T47D (cell line): ENCODE results near the gene PNPLA5.
A peak's percentile ranks its signal among the peaks of the same experiment; 100 is the strongest.
"Not testable (repeated sequence)": the region's sequence is repeated elsewhere in the genome, so short reads cannot be mapped to it uniquely, and the experiment has no call there.

Experiments
- DNase-seq, 2 experiments: peaks; one replicate each; pipeline versions ENCODE4 v3.0.0 to v3.0.0-alpha.2; 2011 to 2012; ENCODE audit warnings: low read depth in 1 of 2, low spot score in 1 of 2
- JUND ChIP-seq: IDR thresholded peaks from 2 replicates; pipeline ENCODE4 v1.6.1; 2012; ENCODE audit warnings: low read depth
- in situ Hi-C: cut with HindIII; loops from 2 replicates; pipeline ENCODE4 v1.10.0; 2016; ENCODE audit warnings: low sequenced_read_pairs, low pct_unique_long_range_greater_than_20kb

Gene PNPLA5

DNA sequence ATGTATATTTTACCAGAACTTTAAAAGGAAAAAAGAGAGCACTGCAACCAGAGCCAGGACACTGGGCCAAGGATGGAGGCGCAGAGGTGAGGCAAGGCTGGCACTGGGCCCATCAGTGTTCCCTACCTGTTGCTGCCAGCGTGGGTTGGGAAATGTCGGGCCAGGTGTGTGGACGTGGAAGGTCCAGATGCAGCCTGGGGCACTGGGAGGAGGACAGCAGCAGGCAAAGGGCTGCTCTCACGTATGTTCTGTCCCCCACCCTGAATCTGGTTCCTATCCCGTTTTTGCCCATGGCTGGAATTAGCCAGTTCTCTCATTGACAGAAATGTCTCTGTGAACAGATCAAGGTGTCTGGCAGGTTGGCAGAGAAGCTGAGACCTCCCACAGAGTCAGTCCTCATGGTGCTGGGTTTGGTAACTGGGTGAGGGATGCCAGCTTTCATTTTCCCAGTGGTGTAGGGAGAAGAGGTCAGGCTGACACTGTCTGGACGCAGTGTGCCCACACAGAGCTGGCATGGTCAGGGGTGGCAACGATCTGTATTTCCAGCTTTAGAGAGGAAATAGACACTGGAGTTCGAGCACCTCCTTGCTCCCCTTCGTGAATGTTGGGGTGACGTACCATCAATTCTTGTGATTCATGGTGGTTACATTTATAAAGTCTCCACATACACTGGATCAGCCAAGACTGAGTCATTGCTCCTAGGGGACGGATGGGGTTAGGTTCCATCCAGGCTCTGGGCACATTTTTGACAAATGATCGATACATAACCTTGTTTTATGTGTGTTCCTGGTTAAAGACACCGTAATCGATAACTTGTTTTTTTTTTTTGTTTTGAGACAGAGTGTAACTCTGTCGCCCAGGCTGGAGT is 27.5 kb upstream of the PNPLA5 start:
- in situ Hi-C loops = no loop called here
- peak in 1 of 2 experiments; percentile 61 for DNase-seq
- TF ChIP-seq JUND = no peak

- no peak for DNase-seq
- in situ Hi-C loops = no loop called here
- TF ChIP-seq JUND = no peak
Measured at GRCh38 chr22:43917521-43917920, 25.7 kb upstream of the PNPLA5 start.

DNA sequence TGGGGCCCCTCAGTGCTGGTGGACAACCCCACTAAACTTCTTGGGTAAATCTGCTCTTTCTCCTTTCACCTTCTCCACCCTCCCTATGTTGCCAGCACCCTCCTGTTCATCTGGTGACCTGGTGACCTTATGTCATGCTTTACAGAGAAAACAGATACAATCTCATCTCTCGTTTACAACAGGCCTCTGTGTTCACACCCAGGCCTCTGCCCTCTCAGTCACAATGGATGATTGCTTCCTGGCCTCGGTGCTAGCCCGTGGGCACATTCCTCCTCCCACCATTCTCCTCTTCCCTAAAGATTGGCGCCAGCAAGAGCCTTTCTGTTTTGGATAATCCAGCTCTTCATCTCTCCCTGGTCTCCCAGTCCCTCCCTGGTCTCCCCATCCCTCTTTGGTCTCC is 19.5 kb upstream of the PNPLA5 start:
- in situ Hi-C loops = no loop called here
- no peak for TF ChIP-seq JUND
- no peak for DNase-seq

DNA sequence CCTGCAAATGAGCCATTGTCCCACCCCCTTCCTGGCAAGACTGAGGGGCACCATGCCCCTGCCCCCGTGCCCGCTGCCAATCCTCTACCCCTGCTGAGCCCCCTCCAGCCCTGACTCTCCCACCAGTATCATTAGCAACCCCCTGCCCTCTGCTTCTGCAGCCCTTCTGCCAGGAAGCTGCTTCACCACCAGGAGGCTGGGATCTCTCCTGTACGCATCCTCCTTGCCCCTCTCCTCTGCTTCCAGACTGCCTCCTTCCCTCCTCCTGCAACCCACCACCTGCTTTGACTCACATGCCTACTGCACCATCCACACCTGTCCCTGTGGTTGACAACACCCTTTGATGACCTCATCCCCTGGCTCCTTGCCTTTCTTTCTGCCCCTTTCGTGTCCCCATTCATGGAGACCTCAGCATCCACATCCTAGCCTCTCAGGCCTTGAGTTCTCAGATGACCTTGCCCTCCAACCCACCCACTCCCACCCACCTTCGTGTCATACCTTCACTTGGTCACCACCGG is 18.4 kb upstream of the PNPLA5 start:
- DNase-seq = no peak
- in situ Hi-C loops = no loop called here
- TF ChIP-seq JUND = no peak

- no peak for DNase-seq
- no peak for TF ChIP-seq JUND
- in situ Hi-C loops = no loop called here
Measured at GRCh38 chr22:43909708-43910107, 17.9 kb upstream of the PNPLA5 start.

DNA sequence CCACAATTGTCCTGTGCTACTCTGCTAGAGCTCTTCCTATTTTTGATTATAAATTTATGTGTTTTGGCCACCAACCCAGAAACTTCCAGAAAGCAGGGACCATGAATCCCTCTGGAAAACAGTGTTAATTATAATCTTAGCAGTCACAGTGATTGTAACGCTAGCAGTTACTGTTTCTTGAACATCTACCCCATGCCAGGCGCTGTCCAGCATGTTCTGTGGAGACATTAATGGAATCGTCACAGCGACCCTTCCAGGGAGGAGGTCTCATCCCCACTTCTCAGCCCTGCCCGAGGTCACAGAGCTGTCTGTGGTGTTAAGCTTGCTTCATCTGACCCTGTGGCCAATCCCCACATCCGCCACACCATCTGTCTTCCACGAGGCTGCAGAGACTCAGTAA is 13.9 kb upstream of the PNPLA5 start:
- in situ Hi-C loops = no loop called here

GRCh38 chr22:43904412-43904811 is 12.6 kb upstream of the PNPLA5 start:
- DNase-seq, in situ Hi-C loops: not testable (repeated sequence)

More for the DNA sequence above, 13.9 kb upstream of the PNPLA5 start:
- DNase-seq = no peak
- no peak for TF ChIP-seq JUND

GRCh38 chr22:43903033-43903432 is 11.2 kb upstream of the PNPLA5 start:
- DNase-seq, in situ Hi-C loops: not testable (repeated sequence)

DNA sequence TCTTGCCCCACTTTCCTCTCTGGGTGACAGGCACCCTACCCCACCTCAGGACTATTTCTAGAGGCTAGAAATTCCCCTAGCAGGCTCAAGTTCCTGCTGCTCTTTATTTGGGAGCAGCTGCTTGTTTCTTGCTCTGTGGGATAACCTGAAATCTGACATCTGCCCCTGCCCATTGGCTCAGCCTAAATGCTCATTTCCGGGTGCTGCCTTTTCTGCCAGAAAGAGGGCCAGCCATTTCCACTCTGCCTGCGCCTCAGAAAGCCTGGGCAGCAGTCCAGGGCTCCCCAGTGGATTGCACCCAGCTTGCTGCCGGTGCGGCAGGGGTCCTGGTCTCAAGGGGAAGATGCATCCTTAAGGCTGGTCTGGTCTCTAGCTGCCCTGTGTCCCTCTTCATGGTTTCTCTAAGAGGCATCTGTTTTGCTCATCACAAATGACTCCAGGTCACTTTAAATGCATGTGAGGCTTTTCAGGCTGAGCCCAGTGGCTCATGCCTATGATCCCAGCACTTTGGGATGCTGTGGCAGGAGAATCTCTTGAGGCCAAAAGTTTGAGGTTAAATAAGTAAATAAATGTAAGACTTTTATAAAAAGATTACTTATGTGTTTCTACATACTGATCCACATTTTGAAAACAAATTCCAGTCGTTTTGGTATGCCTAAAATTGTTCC is 10.3 kb upstream of the PNPLA5 start:
- DNase-seq = no peak
- in situ Hi-C loops = no loop called here
- TF ChIP-seq JUND = no peak

DNA sequence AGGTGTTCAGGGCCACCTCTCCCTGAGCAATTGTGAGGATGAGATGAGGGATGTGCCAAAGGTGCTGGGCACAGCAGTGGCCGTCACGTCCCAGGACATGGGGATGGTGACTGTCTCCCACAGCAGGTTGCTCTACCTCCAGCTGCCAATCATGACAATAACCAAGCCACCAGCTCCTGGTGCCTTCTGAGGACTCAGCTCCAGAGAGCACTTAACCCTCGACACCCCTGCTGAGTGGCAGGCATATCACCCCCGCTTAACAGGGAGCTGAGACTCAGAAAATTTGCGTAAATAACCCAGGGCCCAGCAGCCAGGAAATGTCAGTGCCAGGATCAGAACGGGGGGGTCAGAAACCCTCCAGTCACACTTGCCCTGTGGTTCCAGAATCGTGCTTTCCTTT is 8.4 kb upstream of the PNPLA5 start:
- no peak for TF ChIP-seq JUND
- DNase-seq = no peak
- in situ Hi-C loops = no loop called here

DNA sequence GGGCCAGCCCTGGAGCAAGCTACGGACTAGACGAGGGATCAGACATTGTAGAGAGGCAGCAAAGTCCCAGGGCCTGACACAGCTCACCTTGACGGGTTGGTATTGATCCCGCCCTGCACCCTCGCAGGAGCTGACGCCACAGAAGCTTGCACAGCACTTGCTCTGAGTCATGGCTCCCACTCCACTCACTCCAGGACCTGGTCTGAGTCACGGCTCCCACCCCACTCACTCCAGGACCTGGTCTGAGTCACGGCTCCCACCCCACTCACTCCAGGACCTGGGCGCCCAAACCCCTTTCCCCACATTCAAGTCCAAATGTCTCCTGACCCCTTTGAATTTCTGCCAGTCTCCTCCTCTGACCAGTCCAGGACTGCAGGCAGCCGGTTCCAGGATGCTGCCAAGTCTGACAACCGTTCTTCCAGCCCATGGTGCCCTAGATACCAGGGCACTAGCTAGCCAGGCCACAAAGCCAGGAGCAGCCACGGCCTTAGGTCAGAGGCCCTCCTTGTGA is 6.0 kb upstream of the PNPLA5 start:
- no peak for DNase-seq

GRCh38 chr22:43895986-43896645 is 4.3 kb upstream of the PNPLA5 start:
- peak in 1 of 2 experiments; percentile 15 for DNase-seq
- TF ChIP-seq JUND = no peak
- in situ Hi-C loops = no loop called here

More for the DNA sequence above, 6.0 kb upstream of the PNPLA5 start:
- in situ Hi-C loops = no loop called here
- TF ChIP-seq JUND = no peak
